Measurements from ENCODE around the gene FBP2. TPM values are rescaled to one million over a fixed set of nuclear protein-coding genes. Genes with fewer than 3 reads are reported as not detected.

The FBP2 gene
- total RNA-seq, 1 donor = not detected

DNA sequence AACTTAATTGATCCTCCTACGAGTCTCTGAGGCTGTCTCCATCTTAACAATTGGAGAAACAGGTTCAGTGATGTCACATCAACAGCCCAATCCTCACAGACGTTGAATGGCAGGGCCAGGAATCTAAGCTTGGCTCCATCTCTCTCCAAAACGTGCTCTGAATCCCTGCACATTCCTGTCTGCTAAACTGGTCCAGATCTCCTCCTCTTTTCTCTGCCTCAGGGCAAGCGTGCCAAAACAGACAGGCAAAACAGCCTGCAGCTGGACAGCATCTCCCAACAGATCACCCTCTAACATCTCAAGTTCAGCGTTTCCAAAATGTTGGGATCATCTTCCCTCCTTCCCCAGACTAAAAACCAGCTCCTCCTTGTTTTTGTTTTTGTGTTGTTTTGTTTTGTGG lies 39.1 kb upstream of the FBP2 start:
- no peak for DNase-seq (ENCODE audit: low read depth)
- no peak overlapping the region for H3K4me3 ChIP-seq (ENCODE audit: low read depth, low read length)
- no peak for TF ChIP-seq CTCF (IDR thresholded peaks at IDR 0.05; ENCODE audit: insufficient read depth, low read depth, low read length)

- no peak overlapping the region for H3K4me3 ChIP-seq (ENCODE audit: low read depth, low read length)
- no peak for DNase-seq (ENCODE audit: low read depth)
- TF ChIP-seq CTCF (IDR thresholded peaks at IDR 0.05; ENCODE audit: insufficient read depth, low read depth, low read length) = no peak
Observed at GRCh38 chr9:94631599-94631998, 38.0 kb upstream of the FBP2 start.

- no peak for DNase-seq (ENCODE audit: low read depth)
- TF ChIP-seq CTCF (IDR thresholded peaks at IDR 0.05; ENCODE audit: insufficient read depth, low read depth, low read length) = no peak
Observed at GRCh38 chr9:94630833-94631232, 37.2 kb upstream of the FBP2 start.

GRCh38 chr9:94630281-94630680 lies 36.7 kb upstream of the FBP2 start:
- H3K4me3 ChIP-seq (ENCODE audit: low read depth, low read length) = no peak overlapping the region
- no peak for TF ChIP-seq CTCF (IDR thresholded peaks at IDR 0.05; ENCODE audit: insufficient read depth, low read depth, low read length)
- no peak for DNase-seq (ENCODE audit: low read depth)

More at GRCh38 chr9:94630833-94631232, 37.2 kb upstream of the FBP2 start:
- H3K4me3 ChIP-seq (ENCODE audit: low read depth, low read length) = no peak overlapping the region

DNA sequence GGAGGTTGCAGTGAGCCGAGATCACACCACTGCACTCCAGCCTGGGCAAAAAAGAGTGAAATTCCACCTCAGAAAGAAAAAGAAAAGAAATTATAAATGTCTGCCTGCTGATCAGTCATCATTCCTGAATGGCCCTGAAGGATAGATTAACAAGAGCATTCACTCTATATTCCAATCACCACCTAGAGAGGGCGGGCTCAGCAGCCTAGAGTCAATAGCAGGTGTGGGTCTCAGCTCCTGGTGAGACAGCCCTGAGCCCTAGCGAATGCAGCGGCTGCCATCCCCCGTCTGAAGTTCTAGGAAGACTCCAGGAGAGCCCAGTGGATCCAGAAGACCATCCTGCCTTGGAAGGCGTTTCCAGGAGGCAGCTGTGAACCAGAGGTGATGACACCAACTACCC lies 33.7 kb upstream of the FBP2 start:
- DNase-seq (ENCODE audit: low read depth) = no peak
- TF ChIP-seq CTCF (IDR thresholded peaks at IDR 0.05; ENCODE audit: insufficient read depth, low read depth, low read length) = no peak
- H3K4me3 ChIP-seq (ENCODE audit: low read depth, low read length) = no peak overlapping the region

- H3K4me3 ChIP-seq (ENCODE audit: low read depth, low read length) = no peak overlapping the region
- DNase-seq (ENCODE audit: low read depth) = no peak
- TF ChIP-seq CTCF (IDR thresholded peaks at IDR 0.05; ENCODE audit: insufficient read depth, low read depth, low read length) = no peak
Observed at GRCh38 chr9:94625835-94626234, 32.2 kb upstream of the FBP2 start.

DNA sequence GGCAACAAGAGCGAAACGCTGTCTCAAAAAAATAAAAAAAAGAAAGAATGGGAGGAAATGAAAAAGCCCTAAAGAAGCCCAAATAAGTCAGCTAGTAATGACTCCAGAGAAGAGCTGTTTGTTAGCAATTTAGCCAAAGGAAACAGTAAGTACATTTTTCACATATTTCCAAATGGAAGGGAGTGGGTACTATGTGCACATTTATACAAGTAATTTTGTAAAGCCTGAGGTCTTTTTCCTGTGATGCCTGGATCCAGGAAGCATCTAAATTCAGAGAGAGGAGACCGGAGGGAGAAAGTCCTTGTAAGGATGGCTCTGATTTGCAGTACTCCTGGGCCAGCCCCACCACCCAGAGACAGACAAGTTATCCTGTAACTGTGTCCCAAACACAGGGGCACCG lies 31.0 kb upstream of the FBP2 start:
- no peak for TF ChIP-seq CTCF (IDR thresholded peaks at IDR 0.05; ENCODE audit: insufficient read depth, low read depth, low read length)
- no peak for DNase-seq (ENCODE audit: low read depth)

More for the DNA sequence above, 31.0 kb upstream of the FBP2 start:
- no peak overlapping the region for H3K4me3 ChIP-seq (ENCODE audit: low read depth, low read length)

All from fibroblast of villous mesenchyme (primary cell).